HG03097 (cell line): Measurements from ENCODE around the gene TFAP2B.

Experiments
- ATAC-seq: cut with Tn5 transposase; IDR thresholded peaks from one replicate; pipeline ENCODE4 v1.9.1; 2021; ENCODE audit not compliant: unreplicated experiment, low FRiP score

TFAP2B gene

DNA sequence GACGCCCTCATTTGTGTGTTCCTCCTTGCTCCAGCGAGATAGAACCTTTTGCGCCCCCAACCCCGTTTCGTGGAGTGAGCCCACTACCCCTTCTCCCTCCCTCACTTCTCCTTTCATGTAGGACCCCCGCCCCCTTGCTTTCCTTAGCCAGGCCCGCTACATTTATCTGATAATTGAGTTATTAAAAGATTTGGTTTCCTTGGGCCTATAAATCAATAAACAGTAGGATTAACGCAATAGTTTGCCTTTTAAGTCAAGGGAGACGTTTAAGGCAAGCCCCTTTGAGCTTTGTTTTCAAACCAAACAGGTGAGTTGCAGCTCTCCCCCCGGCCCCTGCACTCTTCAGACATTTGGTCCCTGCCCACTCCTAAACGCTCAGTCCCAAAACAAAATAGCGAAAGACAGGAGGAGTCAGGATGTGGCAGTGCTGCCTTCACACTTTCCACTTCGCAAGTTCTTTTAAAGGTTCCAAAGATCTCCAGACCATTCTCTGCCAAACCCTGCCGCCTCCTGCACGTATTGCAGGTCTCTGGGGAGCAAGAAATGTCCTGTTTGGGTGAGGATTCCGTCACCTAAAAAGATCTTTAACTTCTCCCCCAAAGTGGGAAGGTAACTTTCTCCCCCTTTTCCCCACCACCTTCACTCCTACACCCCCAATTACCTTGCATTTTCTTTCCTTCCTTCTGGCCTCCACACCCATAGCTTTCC lies 27.6 kb downstream of the TFAP2B start:
- no peak for ATAC-seq

DNA sequence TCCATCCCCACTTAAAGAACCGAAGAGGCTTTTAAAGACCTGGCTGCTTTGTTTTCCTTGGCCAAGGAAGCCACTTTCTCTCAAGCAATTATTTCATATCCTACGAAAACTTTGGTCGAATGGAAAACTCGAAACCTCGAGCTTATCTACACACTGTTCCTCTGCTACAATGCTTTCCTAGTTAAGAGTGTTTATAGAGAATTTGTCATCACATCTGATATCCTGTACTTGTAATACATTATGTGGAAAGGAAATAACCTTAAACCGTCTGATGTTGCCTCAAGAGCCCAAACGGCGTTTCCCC lies 28.1 kb downstream of the TFAP2B start:
- ATAC-seq: no peak

DNA sequence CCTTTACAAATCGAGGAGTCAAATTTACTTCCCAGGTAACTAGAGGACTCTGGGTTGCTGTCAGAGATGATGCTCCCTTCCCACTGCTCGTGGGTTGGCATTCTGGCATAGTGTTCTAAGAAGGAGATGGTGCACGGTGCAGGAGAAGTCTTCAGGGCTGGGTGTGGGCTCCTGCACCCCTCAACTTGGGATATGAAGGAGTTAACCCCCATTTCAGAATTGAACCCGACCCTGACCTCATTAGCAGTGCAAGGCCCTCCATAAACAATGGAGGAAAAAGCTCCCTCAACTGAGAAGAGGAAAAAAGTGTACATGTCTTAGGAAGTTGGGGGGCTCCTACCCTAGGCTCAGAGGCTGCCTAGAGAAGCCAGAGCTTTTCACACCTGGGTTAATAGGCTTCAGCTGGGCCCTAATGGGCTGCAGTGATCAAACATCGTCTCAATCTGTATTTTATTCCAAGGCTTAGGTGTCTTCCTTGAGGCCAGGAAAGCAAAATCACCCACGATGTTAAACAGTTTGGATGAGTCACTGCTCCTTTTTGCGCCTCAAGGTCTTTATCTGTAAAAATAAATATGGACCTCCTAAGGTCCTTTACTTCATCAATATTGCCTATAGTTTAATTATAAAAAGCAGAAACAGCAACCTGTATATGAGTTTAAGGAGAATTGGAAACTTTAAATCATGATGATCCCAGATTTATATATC lies 29.4 kb downstream of the TFAP2B start:
- no peak for ATAC-seq

DNA sequence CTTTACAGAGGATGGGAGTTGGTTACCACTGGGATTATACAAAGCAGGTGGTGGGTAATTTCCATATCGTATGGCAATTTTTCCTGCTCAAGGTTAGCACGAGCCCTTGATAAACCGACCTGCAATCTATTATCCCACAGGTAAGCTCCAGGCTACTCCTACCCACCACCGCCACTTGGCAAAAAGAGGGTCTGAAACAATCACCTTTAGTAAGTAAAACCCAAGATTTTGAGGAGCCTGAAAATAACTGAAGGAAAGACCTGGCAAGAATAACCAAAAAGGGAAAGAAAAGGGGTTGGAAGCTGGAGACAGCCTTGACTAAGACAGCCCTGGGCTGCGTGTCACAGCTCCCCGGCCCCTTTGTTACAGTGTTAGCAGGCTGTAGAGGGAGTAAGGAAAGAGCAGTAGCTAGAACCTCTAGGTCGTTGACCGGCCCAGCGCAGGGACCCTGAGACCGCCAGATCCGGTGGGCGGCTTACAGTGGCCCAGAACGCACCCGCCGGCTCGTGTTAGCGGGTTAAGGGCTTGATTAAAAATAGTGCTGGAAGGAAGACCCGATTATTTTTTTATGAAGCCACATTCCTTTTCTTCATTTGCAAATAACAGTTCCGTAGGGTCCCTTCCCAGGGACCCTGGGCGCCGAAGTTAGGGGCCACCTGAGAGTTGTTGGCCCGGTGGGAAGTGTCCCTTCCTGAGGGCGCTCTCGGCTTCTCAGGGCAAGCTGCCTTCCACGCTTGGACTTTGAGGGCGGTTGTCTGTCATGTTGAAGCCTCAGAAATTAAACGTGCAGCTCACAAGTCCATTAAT lies 30.5 kb downstream of the TFAP2B start:
- ATAC-seq: no peak

DNA sequence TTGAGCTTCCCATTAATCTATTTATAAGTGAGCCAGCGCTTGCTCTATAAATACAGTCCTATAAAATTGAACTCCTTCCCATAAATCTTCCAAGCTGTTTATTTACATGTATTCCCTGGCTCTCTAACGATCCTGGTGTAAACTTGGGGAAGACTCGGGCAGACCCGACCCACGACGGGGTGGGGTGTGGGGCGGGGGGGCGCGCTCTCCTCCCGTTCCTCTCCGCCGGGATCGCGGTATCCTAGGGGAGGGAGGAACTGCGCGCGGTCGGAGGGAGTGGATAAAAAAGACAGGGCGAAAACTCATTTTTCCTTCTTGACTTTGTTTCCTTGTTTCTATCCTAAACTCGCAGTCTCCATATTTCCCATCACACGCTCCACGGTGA lies 31.1 kb downstream of the TFAP2B start:
- no peak for ATAC-seq

DNA sequence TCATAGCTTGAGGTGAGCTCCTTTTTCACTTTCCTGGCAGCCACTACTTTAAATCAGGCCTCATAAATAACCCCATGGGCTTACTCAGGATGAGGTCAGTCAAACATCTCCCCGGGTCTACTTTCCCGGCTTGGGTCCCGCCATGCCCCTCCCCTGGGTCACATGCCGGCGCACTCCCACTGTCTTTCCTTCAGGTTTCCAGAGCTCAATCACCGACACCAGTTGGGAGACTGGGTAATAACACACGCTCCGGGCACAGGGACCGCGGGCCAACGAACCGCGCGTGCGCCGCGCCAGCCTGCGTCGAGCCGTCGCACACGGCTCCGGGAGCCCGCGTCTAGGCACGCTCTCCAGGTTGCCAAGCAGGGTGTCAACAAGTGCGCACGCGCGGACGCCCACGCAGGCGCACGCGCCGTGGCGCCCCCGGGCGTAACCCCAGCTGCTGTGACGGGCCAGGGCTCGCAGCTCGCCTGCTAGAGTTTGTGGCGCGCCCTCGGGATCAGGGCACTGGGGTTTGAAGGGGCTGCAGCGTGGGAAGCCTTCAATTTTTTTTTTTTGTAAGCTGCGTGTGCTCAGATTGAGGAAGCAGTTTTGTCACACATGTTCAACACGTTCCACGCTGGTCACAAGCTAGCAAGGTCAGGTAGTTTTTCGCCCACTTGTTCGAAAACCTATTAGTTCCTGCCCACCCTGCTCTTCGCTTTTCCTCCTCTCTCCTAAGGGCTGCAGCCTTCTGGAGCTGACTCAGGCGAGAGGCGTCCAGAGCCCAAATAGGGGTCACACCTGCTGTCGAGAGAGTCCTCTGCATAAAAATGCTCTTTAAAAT lies 31.8 kb downstream of the TFAP2B start:
- ATAC-seq: no peak

DNA sequence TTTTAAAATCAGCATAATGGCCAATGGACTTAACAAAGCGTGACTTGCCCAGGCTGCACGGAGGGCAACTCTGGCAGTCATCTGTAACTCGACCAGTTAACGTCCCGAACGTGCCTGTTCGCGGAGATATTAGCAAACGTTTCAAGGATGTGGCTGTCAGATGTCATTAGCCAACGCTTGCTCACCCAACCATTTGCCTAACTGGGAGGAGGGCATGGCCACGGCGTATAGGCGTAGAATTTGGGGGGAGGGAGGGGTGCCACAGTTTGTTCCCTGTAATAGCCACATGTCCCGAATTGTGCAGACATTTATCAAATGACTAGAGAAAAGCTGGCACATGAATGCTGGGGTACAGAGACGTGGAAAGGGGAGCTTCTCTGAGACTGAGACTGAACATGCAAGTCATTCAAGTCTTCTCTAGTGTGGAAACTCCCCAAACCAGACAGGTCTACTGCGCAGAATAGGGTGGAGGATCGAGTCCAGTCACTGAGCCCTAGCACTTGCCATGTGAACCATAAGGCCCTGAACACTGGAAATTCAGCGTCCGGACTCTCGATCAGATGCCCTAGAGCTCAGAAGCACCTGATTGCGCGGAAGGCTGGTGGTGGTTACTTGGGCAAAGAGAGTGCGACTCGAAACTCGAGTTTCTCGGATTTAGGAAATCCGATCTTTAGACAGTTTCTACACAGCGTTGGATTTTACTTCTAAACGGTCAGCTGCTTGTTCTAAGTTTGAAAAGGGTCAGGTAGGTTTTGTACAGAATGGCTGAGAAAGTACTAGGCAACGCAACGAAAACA lies 32.6 kb downstream of the TFAP2B start:
- no peak for ATAC-seq

DNA sequence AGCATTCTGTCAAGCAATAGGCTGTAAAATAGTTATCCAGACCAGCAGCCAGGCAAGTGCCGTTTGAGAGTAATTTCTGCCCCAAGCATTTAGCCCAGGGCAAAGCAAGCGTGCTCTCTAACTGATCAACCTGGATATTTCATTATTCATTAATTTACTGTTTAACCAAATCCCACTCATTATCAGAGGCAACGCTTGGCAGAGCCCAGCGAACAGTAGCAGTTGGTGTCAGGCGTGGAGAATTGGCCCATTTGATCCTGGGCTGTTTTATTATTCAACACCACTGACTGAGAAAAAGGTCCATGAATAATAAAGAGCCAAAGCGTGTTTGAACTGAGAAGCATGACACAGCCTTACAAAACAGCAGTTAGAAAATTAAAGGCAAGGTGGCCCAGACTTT lies 35.3 kb downstream of the TFAP2B start:
- ATAC-seq: no peak

GRCh38 chr6:50861692-50862091 lies 43.0 kb downstream of the TFAP2B start:
- no peak for ATAC-seq

DNA sequence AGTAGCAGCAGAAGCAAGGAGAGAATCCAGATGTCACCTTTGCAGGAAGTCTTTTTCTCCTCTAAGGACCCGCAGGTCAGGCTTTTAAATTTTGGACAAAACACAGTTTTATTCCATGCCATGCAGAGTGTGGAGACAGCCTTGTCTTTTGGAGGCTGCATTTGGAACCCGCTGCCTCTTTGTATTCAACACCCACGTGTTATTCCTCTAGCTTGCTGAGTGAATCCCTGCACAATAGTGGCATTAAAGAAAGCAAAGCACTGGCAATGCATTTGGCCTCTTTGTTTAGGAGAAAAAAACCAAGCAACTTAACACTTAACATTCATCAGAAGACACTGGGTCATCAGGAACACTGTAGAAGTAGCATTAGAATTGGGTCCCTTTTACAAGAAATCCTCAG lies 43.5 kb downstream of the TFAP2B start:
- ATAC-seq: no peak

- no peak for ATAC-seq
Observed at GRCh38 chr6:50864601-50865000, 45.9 kb downstream of the TFAP2B start.

GRCh38 chr6:50868466-50868865 lies 49.8 kb downstream of the TFAP2B start:
- no peak for ATAC-seq

DNA sequence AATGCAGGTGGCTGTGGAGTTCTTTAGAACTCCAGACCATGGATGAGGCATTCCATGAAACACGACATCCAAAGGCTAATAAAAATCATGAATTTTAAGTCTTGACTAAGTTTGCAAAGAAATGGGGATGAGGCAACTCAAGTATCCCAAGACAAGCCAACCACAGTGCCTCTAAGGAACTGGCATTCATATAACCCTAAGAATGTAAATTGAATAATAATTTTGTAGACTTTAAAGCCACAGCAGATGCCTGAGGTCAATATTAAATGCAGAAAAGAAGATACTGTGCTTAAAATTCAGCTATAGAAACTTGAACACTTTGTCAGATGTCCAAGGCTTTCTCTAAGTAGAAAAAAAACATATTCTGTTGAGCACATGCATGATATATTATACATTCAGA lies 54.5 kb downstream of the TFAP2B start:
- no peak for ATAC-seq

GRCh38 chr6:50884364-50884763 lies 65.7 kb downstream of the TFAP2B start:
- ATAC-seq: no peak

GRCh38 chr6:50887112-50887511 lies 68.4 kb downstream of the TFAP2B start:
- ATAC-seq: no peak

DNA sequence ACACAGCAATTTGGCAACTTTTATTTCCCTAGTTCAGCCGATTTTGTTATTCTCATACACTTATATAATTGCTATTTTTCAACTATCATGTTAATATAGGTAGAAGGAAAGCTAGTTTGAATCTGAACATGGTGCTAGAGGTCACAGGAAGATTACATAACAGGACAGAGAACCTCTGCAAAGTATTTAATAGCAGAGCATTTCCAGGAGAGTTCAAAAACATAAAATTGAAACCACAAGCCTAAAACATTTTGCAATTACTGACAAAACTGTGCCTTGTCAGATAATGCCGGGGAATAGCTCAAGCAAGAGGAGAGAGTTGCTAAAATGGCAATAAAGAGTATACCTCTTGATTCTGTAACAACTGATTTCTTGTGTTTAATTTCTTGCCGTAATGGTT lies 70.8 kb downstream of the TFAP2B start:
- no peak for ATAC-seq

GRCh38 chr6:50889935-50890334 lies 71.3 kb downstream of the TFAP2B start:
- ATAC-seq: no peak

- no peak for ATAC-seq
Observed at GRCh38 chr6:50890579-50890978, 71.9 kb downstream of the TFAP2B start.

- ATAC-seq: no peak
Observed at GRCh38 chr6:50891290-50891689, 72.6 kb downstream of the TFAP2B start.
